Gastrocnemius medialis (tissue), 4 donors: ENCODE results near the gene ZMYND8. TPM values are rescaled to one million over a fixed set of nuclear protein-coding genes. Genes with fewer than 3 reads are reported as not detected.

Source experiments
- ATAC-seq, 2 donors: fragments of 150-250 bp; one replicate each; pipeline ENCODE4 v1.9.1; 2016
- DNase-seq, 2 donors: peaks; one replicate each; pipeline ENCODE4 v3.0.0-alpha.2; 2019
- H3K27ac ChIP-seq, 4 donors: fragments of 200-600 bp; sonication (generic); 1 replicate in 1 of 4; 2 replicates in 3 of 4; pipeline ENCODE4 v1.5.1; 2016 to 2018; ENCODE audit warnings: mild to moderate bottlenecking in 2 of 4, moderate library complexity in 1 of 4
- H3K27me3 ChIP-seq, 3 donors: fragments of 200-600 bp; sonication (generic) in 2 of 3; 1 replicate in 1 of 3; 2 replicates in 2 of 3; pipeline versions ENCODE4 v1.5.1 to v1.6.0; 2016 to 2019; ENCODE audit warnings: mild to moderate bottlenecking in 1 of 3, moderate library complexity in 1 of 3
- H3K36me3 ChIP-seq, 2 donors: fragments of 200-600 bp; sonication (generic) in 1 of 2; one replicate each; pipeline ENCODE4 v1.5.1; 2017 to 2018
- H3K4me1 ChIP-seq, 2 donors: fragments of 200-600 bp; sonication (generic) in 1 of 2; one replicate each; pipeline ENCODE4 v1.5.1; 2016 to 2017; ENCODE audit warnings: mild to moderate bottlenecking in 2 of 2
- H3K4me3 ChIP-seq, 4 donors: fragments of 200-600 bp; sonication (generic) in 3 of 4; 1 replicate in 1 of 4; 2 replicates in 3 of 4; pipeline ENCODE4 v1.5.1; 2016 to 2019; ENCODE audit warnings: mild to moderate bottlenecking in 2 of 4
- H3K9me3 ChIP-seq, 3 donors: fragments of 200-600 bp; sonication (generic) in 2 of 3; 1 replicate in 1 of 3; 2 replicates in 2 of 3; pipeline ENCODE4 v1.5.1; 2016 to 2019
- POLR2A ChIP-seq, 2 donors: fragments of 450-650 bp; IDR thresholded peaks; one replicate each; pipeline ENCODE4 v1.6.1; 2017; ENCODE audit warnings: antibody characterized with exemption in 2 of 2, mild to moderate bottlenecking in 2 of 2, moderate library complexity in 2 of 2
- in situ Hi-C, 4 donors: fragments of 200-750 bp; cut with MboI; loops; one replicate each; pipeline versions ENCODE4 v1.15.0 to v1.8.0; 2017; ENCODE audit warnings: low sequenced_read_pairs in 4 of 4
- intact Hi-C: fragments of 100-400 bp; cut with DNase I; formaldehyde crosslinking; loops from one replicate; pipeline ENCODE4 v1.15.1; 2023; ENCODE audit warnings: low total_unique reads
- total RNA-seq, 4 donors: library from RNA; depleted of rRNA; stranded (reverse); fragments of >200 nt; gene quantifications; one replicate each; pipeline versions ENCODE4 v1.1.0 to v1.2.3, GENCODE V29; 2016
- TF ChIP-seq, protein P1 (sequence below), 5 experiments: fragments of 450-650 bp in 3 of 5; fragments of 200-600 bp in 2 of 5; sonication (generic) in 2 of 5; IDR thresholded peaks in 4 of 5; conservative IDR thresholded peaks in 1 of 5; 1 replicate in 4 of 5; 2 replicates in 1 of 5; pipeline ENCODE4 v1.5.1; 2016 to 2019; ENCODE audit warnings: antibody characterized with exemption in 5 of 5, mild to moderate bottlenecking in 3 of 5, moderate library complexity in 3 of 5

Gene ZMYND8
- total RNA-seq, 4 donors from 2014 or later: 15.1 to 32.2 (median 19.7) TPM

DNA sequence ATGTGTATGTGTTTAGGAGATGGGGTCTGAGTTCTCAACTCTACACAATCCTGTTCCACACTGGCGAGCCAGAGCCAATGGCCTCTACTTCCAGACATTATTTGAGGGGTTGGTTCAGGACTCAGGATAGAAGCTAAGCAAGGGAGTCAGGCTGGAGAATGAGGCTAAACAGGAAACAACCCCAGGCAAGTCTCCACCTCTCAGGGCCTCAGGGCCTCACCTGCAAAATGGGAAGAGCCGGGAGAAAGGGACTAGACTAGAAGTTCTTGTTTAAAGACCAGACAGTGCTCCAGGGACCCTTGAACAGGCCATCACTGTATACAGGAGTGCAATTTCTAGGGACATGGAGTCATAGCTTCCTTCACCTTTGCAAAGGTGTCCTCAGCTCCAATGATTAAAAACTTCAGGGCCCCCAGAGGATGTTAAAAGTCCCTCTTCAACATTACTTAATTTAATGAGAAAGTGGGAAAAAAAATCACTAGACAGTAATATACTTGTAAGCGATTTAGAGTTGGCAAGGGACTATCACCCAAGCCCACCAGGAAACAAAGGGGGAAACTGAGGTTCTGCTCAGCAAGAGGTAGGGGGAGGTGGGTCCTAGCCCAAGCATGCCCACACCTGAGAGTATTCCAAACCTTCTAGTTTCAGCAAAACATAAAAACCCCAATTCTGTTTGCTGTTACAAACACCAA lies 41.7 kb downstream of the ZMYND8 start:
- H3K4me1 ChIP-seq: peaks cover 58 to 74% of the 10 kb centered on the region in 2 donors
- peak overlapping the region; percentile 96 to 99 (median 98) for H3K27ac ChIP-seq
- no peak for ATAC-seq
- TF ChIP-seq, protein P1, sequence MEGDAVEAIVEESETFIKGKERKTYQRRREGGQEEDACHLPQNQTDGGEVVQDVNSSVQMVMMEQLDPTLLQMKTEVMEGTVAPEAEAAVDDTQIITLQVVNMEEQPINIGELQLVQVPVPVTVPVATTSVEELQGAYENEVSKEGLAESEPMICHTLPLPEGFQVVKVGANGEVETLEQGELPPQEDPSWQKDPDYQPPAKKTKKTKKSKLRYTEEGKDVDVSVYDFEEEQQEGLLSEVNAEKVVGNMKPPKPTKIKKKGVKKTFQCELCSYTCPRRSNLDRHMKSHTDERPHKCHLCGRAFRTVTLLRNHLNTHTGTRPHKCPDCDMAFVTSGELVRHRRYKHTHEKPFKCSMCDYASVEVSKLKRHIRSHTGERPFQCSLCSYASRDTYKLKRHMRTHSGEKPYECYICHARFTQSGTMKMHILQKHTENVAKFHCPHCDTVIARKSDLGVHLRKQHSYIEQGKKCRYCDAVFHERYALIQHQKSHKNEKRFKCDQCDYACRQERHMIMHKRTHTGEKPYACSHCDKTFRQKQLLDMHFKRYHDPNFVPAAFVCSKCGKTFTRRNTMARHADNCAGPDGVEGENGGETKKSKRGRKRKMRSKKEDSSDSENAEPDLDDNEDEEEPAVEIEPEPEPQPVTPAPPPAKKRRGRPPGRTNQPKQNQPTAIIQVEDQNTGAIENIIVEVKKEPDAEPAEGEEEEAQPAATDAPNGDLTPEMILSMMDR (IDR thresholded peaks at IDR 0.05 in 4 of 5, conservative IDR thresholded peaks at IDR 0.05 in 1 of 5): no peak
- no peak for TF ChIP-seq POLR2A (IDR thresholded peaks at IDR 0.05)
- in situ Hi-C loops (loop anchor here in 2 of 4 donors (5.0 to 10.0 kb wide), 2 partner anchors 43 to 50 kb away; partner anchors contain the start of gene ZMYND8 (in 1 of the 2)), intact Hi-C loops (loop anchor here (5.0 to 10.0 kb wide), 3 partner anchors 148 to 1957 kb away; no protein-coding TSS in a partner anchor)
- peaks cover 0 to 4% of the 10 kb centered on the region in 2 donors for H3K36me3 ChIP-seq
- H3K27me3 ChIP-seq: no peaks in the 10 kb centered on the region
- no peaks in the 10 kb centered on the region for H3K9me3 ChIP-seq
- no peak for DNase-seq
- no peak overlapping the region for H3K4me3 ChIP-seq

GRCh38 chr20:47311967-47312681 lies 44.4 kb downstream of the ZMYND8 start:
- H3K27ac ChIP-seq: peak overlapping the region; percentile 53 to 99 (median 96)
- DNase-seq (no peak), ATAC-seq (no peak)
- H3K4me1 ChIP-seq: peaks cover 35 to 50% of the 10 kb centered on the region in 2 donors
- H3K27me3 ChIP-seq: no peaks in the 10 kb centered on the region
- intact Hi-C loops (loop anchor here (10.0 kb wide), 1 partner anchor 253 kb away; no protein-coding TSS in a partner anchor), in situ Hi-C loops (loop anchor here in 1 of 4 donors (10.0 kb wide), 1 partner anchor 53 kb away; no protein-coding TSS in a partner anchor)
- H3K9me3 ChIP-seq: no peaks in the 10 kb centered on the region
- H3K36me3 ChIP-seq: peaks cover 0 to 18% of the 10 kb centered on the region in 2 donors
- H3K4me3 ChIP-seq: no peak overlapping the region
- TF ChIP-seq, protein P1 (IDR thresholded peaks at IDR 0.05 in 4 of 5, conservative IDR thresholded peaks at IDR 0.05 in 1 of 5): no peak

- H3K27me3 ChIP-seq: no peaks in the 10 kb centered on the region
- H3K4me3 ChIP-seq: no peak overlapping the region
- no peak for ATAC-seq
- intact Hi-C loops (loop anchor here (10.0 kb wide), 1 partner anchor 254 kb away; no protein-coding TSS in a partner anchor), in situ Hi-C loops (loop anchor here in 1 of 4 donors (10.0 kb wide), 1 partner anchor 54 kb away; no protein-coding TSS in a partner anchor)
- peaks cover 26 to 40% of the 10 kb centered on the region in 2 donors for H3K4me1 ChIP-seq
- no peak for DNase-seq
- peaks cover 0 to 26% of the 10 kb centered on the region in 2 donors for H3K36me3 ChIP-seq
- H3K9me3 ChIP-seq: no peaks in the 10 kb centered on the region
- TF ChIP-seq, protein P1 (IDR thresholded peaks at IDR 0.05 in 4 of 5, conservative IDR thresholded peaks at IDR 0.05 in 1 of 5): no peak
- no peak for TF ChIP-seq POLR2A (IDR thresholded peaks at IDR 0.05)
- peak overlapping the region in 1 of 4 donors; percentile 99 for H3K27ac ChIP-seq
Measured at GRCh38 chr20:47311211-47311610, 45.3 kb downstream of the ZMYND8 start.

GRCh38 chr20:47310729-47311128 lies 45.8 kb downstream of the ZMYND8 start:
- peaks cover 21 to 36% of the 10 kb centered on the region in 2 donors for H3K4me1 ChIP-seq
- H3K27me3 ChIP-seq: no peaks in the 10 kb centered on the region
- H3K4me3 ChIP-seq: no peak overlapping the region
- no peaks in the 10 kb centered on the region for H3K9me3 ChIP-seq
- ATAC-seq (no peak), DNase-seq (no peak)
- intact Hi-C loops: loop anchor here (10.0 kb wide), 1 partner anchor 254 kb away; no protein-coding TSS in a partner anchor
- H3K27ac ChIP-seq: peak overlapping the region in 3 of 4 donors; percentile 22 to 99 (median 57)
- in situ Hi-C loops: loop anchor here in 1 of 4 donors (10.0 kb wide), 1 partner anchor 54 kb away; no protein-coding TSS in a partner anchor
- TF ChIP-seq, protein P1 (IDR thresholded peaks at IDR 0.05 in 4 of 5, conservative IDR thresholded peaks at IDR 0.05 in 1 of 5): no peak
- no peak for TF ChIP-seq POLR2A (IDR thresholded peaks at IDR 0.05)
- H3K36me3 ChIP-seq: peaks cover 0 to 28% of the 10 kb centered on the region in 2 donors
